Aorta (tissue), 5 donors: Measurements from ENCODE around the gene SHROOM1. TPM values are rescaled to one million over a fixed set of nuclear protein-coding genes. Genes with fewer than 3 reads are reported as not detected.

ENCODE experiments used
- ATAC-seq: fragments of 200-7000 bp; cut with Tn5 transposase; one replicate; pipeline ENCODE4 v1.9.1; 2022; ENCODE audit warnings: moderate library complexity; ENCODE audit not compliant: low FRiP score
- DNase-seq, 2 donors: peaks; one replicate each; pipeline ENCODE4 v3.0.0-alpha.2; 2020
- H3K27ac ChIP-seq, 2 donors: one replicate each; pipeline ENCODE4 v1.5.1; 2013; ENCODE audit warnings: low read length in 2 of 2, mild to moderate bottlenecking in 2 of 2, moderate library complexity in 2 of 2, control low read depth in 1 of 2, inconsistent platforms in 1 of 2, low read depth in 1 of 2
- H3K27me3 ChIP-seq, 2 donors: one replicate each; pipeline ENCODE4 v1.6.1; 2013; ENCODE audit warnings: control low read depth in 1 of 2, low read length in 1 of 2, mild to moderate bottlenecking in 1 of 2, moderate library complexity in 1 of 2; ENCODE audit not compliant: insufficient read depth in 2 of 2, control insufficient read depth in 1 of 2
- H3K36me3 ChIP-seq, 2 donors: one replicate each; pipeline ENCODE4 v1.6.1; 2013; ENCODE audit warnings: control low read depth in 1 of 2, low read length in 1 of 2, mild to moderate bottlenecking in 1 of 2; ENCODE audit not compliant: insufficient read depth in 2 of 2, control insufficient read depth in 1 of 2
- H3K4me1 ChIP-seq, 2 donors: one replicate each; pipeline ENCODE4 v1.6.1; 2013; ENCODE audit warnings: low read length in 2 of 2, control low read depth in 1 of 2, mild to moderate bottlenecking in 1 of 2, moderate library complexity in 1 of 2; ENCODE audit not compliant: insufficient read depth in 2 of 2, control insufficient read depth in 1 of 2
- H3K4me3 ChIP-seq, 2 donors: one replicate each; pipeline ENCODE4 v1.5.1; 2013; ENCODE audit warnings: low read length in 2 of 2, control low read depth in 1 of 2, mild to moderate bottlenecking in 1 of 2
- H3K9me3 ChIP-seq: one replicate; pipeline ENCODE4 v1.6.1; 2013; ENCODE audit warnings: mild to moderate bottlenecking, low read length; ENCODE audit not compliant: control insufficient read depth
- WGBS, 2 donors: extraction: QIAGEN DNeasy Blood & Tissue Kit; methylation state at CpG; one replicate each; pipeline ENCODE4 v1.1.7; 2013; 5-methylcytosine and 5-hydroxymethylcytosine counted together
- intact Hi-C, 2 donors: fragments of 100-400 bp; cut with DNase I; formaldehyde crosslinking; loops; one replicate each; pipeline versions ENCODE4 v1.14.2 to v1.15.0; 2022
- long read RNA-seq, 2 donors: library from polyadenylated mRNA; unstranded; transcript quantifications; one replicate each; pipeline ENCODE4 v2.0.0, GENCODE V29; 2020 to 2021
- polyA plus RNA-seq, 2 donors: library from polyadenylated mRNA; stranded (reverse); fragments of 200-250 nt; gene quantifications; one replicate each; pipeline ENCODE4 v1.2.3, GENCODE V29; 2013
- total RNA-seq, 2 donors: library from RNA; stranded (reverse); fragmentation: NEBNext Ultra II Directional; extraction: Animal tissue kit (Norgen Biotek cat#: 25700); gene quantifications; one replicate each; pipeline ENCODE4 v1.2.1, GENCODE V29; 2021
- donor health status: healthy with polysubstance abuse.
- donor health status: Bipolar disorder and iron deficiency.
- donor health status: DM: no; HTN: no; CAD: no.
- donor health status: DM: no; HTN: no; CAD: no.
- donor health status: DM: yes; HTN: yes; CAD: no.

SHROOM1 gene, protein sequence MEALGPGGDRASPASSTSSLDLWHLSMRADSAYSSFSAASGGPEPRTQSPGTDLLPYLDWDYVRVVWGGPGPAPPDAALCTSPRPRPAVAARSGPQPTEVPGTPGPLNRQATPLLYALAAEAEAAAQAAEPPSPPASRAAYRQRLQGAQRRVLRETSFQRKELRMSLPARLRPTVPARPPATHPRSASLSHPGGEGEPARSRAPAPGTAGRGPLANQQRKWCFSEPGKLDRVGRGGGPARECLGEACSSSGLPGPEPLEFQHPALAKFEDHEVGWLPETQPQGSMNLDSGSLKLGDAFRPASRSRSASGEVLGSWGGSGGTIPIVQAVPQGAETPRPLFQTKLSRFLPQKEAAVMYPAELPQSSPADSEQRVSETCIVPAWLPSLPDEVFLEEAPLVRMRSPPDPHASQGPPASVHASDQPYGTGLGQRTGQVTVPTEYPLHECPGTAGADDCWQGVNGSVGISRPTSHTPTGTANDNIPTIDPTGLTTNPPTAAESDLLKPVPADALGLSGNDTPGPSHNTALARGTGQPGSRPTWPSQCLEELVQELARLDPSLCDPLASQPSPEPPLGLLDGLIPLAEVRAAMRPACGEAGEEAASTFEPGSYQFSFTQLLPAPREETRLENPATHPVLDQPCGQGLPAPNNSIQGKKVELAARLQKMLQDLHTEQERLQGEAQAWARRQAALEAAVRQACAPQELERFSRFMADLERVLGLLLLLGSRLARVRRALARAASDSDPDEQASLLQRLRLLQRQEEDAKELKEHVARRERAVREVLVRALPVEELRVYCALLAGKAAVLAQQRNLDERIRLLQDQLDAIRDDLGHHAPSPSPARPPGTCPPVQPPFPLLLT
- total RNA-seq (10 to 100 TPM in 1 of 2 donors, 1 to 10 TPM in 1; 6.1 to 15.0 TPM), polyA plus RNA-seq (10 to 100 TPM in 1 of 2 donors, 1 to 10 TPM in 1; 1.4 to 11.7 TPM)
- long read RNA-seq, donor 1, partial matches to known transcripts, result 10 of 17 reads
- long read RNA-seq, donor 1, other reads (novel, unspliced or antisense), result 6 of 17 reads
- long read RNA-seq, donor 2, partial matches to known transcripts, result 9 of 18 reads
- long read RNA-seq, donor 2, other reads (novel, unspliced or antisense), result 6 of 18 reads

DNA sequence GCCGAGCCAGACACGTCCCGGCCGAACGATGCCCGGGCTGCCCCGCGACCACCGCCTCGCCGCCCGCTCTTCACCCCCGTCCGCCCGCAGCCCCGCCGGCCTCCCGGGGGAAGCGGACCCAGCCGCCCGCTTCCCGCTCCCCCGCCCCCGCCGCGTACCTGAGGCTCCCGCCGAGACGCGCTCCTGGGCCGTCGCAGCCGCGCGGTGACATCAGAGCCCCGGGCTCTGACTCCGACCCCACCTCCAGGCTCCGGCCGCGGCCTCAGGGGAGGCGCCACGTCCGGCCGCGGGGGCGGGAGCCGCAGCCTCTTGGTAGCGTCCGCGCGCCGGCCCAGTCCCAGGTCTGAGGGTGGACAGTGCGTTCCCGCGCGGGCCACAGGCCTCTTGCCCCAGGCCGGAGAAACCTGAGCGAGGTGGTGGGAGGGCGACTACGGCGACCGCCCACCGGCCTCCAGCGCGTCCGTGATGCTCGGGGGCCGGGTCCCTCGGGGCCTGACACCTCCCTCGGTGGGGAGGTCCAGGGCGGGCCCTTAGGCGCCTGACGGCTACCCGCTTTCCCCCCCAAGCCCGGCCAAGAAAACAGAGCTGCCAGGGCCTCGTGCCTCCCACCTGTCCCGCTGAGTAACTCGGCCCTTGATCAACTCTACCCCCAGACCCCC is at the start of gene SHROOM1:
Gene SHROOM1, minus strand, starts transcription at position 212 of the 659 bp plus-strand sequence. CDS start 4,507 bp downstream, outside the sequence.
- WGBS, 2 donors, result 4 to 5% methylated on average over 69 to 78 of the region's 78 CpGs
- intact Hi-C loops, result no loop called here
- H3K9me3 ChIP-seq, result no peaks in the 10 kb centered on the region
- no peaks in the 10 kb centered on the region for H3K4me1 ChIP-seq
- peak; percentile 80 for ATAC-seq
- no peaks in the 10 kb centered on the region for H3K27me3 ChIP-seq
- H3K4me3 ChIP-seq, result peak within 1 kb of the TSS; percentile 45 to 57
- DNase-seq, result peak; percentile 76 to 91
- H3K36me3 ChIP-seq, result no peaks in the 10 kb centered on the region
- no peak within 1 kb of the TSS for H3K27ac ChIP-seq

DNA sequence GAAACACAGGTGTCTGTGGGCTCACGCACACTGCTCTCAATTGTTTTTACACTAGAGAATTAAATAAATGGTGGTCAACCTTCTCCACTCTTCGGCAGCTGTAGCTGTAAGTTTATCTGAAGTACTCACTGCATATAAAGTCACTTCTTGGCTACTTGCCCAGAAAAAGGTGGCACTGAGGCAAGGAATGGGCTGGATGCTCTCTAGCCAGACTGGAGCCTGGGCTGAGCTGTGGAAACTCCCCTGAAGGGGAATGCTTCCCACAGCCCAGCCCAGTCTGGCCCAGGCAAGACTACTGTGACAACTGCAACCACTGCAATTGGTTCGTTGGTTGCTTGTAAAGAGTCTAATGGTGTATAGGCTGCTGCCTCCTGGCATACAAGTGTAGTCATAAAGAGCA is 47.5 kb upstream of the SHROOM1 start:
- ATAC-seq, result peak; percentile 57
- H3K4me1 ChIP-seq, result peaks cover 0 to 5% of the 10 kb centered on the region in 2 donors
- H3K4me3 ChIP-seq, result no peak overlapping the region
- H3K27me3 ChIP-seq, result no peaks in the 10 kb centered on the region
- WGBS, 2 donors, result 31 to 32% methylated on average over 3 of the region's 3 CpGs
- H3K27ac ChIP-seq, result no peak overlapping the region
- intact Hi-C loops, result no loop called here
- peak in 1 of 2 donors; percentile 59 for DNase-seq
- peaks cover 0 to 2% of the 10 kb centered on the region in 2 donors for H3K36me3 ChIP-seq
- H3K9me3 ChIP-seq, result no peaks in the 10 kb centered on the region

DNA sequence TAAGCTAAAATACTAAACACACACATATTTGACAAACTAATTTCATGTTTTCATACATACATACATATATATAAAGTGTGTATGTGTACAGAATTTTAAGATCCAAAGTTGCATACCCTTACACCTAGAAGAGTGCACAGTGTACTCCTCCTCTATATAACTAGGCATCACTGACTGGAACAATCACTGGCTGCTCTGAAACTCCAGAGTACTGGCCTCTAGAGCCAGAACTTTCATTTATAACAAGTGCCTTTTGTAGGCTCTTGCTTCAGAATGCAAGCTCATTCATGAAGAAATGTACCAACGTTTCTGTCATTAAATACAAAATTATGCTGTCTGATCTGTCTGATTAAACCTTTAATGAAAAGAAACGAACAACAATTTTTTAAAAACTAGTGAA is 47.0 kb upstream of the SHROOM1 start:
- Histone ChIP-seq H3K27ac (no peak overlapping the region), H3K9me3 (no peaks in the 10 kb centered on the region), H3K27me3 (no peaks in the 10 kb centered on the region), H3K4me1 (peaks cover 0 to 9% of the 10 kb centered on the region in 2 donors), H3K4me3 (no peak overlapping the region), H3K36me3 (peaks cover 0 to 2% of the 10 kb centered on the region in 2 donors)
- DNase-seq (no peak), ATAC-seq (no peak)
- 66 to 70% methylated on average over 2 of the region's 2 CpGs for WGBS, 2 donors
- intact Hi-C loops, result no loop called here

DNA sequence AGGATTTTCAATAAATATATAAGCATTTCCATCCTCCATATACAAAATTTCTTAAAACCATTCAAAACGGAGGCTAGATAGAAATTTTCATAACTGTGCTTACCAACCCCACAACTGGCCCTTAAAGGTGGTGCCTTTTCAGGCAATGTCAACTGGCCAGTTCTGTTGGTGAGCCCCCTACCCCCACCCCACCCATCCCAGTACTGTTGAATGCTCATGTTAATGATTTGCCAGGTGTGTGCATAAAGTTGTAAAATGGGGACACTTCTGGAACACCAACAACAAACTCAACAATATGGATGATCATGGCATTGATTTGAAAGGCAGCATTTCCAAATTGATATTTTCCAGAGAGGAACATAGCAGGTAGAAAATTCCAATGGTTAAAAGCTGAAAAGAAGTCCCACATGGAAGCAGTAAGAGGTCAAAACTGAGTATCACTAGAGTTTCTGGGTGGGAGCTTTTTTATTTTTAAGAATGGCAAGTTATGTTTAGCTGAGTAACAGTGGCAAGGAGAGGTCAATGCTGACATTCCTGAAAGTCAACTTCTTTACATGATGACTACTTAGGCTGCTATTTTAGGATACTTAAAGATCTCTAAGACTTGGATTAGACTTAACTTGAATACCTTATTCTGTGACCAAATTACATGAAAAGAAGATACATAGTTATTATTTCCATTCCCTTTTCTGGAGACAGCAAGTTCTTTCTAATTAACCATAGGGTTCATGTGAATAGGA is 45.7 kb upstream of the SHROOM1 start:
- no peaks in the 10 kb centered on the region for H3K27me3 ChIP-seq
- no peak overlapping the region for H3K27ac ChIP-seq
- WGBS, 2 donors, result 84 to 89% methylated on average over 1 of the region's 1 CpG
- no peak overlapping the region for H3K4me3 ChIP-seq
- H3K4me1 ChIP-seq, result peaks cover 0 to 9% of the 10 kb centered on the region in 2 donors
- no peak for DNase-seq
- intact Hi-C loops, result no loop called here
- H3K9me3 ChIP-seq, result no peaks in the 10 kb centered on the region
- H3K36me3 ChIP-seq, result peaks cover 0 to 4% of the 10 kb centered on the region in 2 donors
- ATAC-seq, result no peak

DNA sequence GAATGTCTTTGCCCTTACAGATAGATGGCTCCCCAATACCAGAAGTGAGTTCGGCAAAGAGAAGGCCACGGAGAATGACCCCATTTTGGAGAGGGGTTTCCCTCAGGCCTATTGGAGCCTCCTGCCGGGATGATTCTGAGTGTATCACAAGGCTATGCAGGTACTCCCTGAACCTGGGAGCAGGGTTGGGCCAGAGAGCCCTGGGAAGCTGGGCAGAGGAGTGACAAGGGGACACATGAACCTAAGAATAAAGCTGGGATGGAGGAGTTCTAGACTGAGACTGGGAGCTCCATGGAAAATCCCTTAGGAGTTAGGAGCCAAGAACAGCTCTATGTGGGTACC is 43.5 kb upstream of the SHROOM1 start:
- intact Hi-C loops, result no loop called here
- DNase-seq (no peak), ATAC-seq (no peak)
- WGBS, 2 donors, result 95 to 96% methylated on average over 3 of the region's 3 CpGs
- Histone ChIP-seq H3K36me3 (peaks cover 0 to 1% of the 10 kb centered on the region in 2 donors), H3K27ac (peak overlapping the region in 1 of 2 donors; percentile 8), H3K4me3 (no peak overlapping the region), H3K27me3 (no peaks in the 10 kb centered on the region), H3K9me3 (no peaks in the 10 kb centered on the region), H3K4me1 (peaks cover 0 to 9% of the 10 kb centered on the region in 2 donors)

DNA sequence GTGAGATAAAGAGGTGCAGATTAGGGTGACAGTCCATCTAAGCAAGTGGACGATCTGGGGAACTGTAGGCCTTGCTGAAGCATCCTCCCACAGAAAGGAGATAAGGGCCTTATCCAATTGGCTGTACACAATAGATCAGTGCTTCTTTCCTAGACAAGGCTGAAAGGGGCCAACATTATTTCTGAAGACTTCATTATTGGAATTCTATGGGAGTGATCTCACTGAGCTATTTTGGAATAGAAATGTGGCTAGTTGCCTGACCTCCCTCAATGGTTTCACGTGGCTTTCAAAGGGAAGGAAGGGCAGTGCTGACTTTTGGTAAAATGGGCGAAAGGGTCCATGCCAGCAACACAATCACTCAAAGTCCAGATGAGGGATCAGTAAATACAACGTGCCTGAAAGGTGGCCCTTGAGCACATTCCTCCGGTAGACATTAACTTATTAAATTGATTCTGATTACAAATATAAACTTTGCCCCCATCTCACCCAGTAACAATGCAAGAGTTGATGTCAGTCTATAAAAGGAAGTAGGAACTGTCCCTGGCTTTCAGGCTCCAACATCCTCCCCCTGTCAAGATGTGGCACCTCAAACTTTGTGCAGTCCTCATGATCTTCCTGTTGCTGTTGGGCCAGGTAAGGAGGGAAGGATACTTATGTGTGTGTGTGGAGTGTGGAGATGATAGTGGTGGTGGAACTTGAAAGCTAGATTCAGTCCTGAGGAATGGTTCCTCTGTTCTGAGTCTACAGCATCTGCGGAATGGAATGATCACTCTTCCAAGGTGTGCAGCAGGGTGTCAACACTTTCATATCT is 42.9 kb upstream of the SHROOM1 start, which contains the start of gene LEAP2:
Gene LEAP2, plus strand, starts transcription at position 550 of the 811 bp plus-strand sequence. Its CDS starts 27 bp downstream, at position 577.
- intact Hi-C loops, result no loop called here
- DNase-seq (no peak), ATAC-seq (no peak)
- 44 to 46% methylated on average over 6 of the region's 6 CpGs for WGBS, 2 donors
- H3K36me3 ChIP-seq, result peaks cover 0 to 1% of the 10 kb centered on the region in 2 donors
- no peak within 1 kb of the TSS for H3K4me3 ChIP-seq
- H3K4me1 ChIP-seq, result peaks cover 0 to 9% of the 10 kb centered on the region in 2 donors
- H3K27me3 ChIP-seq, result no peaks in the 10 kb centered on the region
- peak within 1 kb of the TSS in 1 of 2 donors; percentile 34 for H3K27ac ChIP-seq
- H3K9me3 ChIP-seq, result no peaks in the 10 kb centered on the region

DNA sequence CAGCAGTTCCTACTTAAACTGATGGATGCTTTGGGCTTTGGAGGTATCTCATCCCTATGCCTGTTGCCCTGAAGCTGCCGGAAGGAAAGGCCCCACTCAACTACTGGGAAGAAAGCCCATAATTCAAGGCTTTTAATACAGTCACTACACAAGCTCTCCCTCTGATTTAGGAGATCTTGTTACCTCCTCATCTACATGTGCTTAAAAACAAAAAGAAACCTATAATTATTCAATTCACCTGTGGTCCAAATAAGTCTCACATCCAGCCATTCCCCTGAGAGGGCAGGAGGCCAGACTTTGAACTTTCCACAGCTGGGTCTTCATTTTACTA is 42.3 kb upstream of the SHROOM1 start:
- 79 to 83% methylated on average over 1 of the region's 1 CpG for WGBS, 2 donors
- DNase-seq (no peak), ATAC-seq (no peak)
- intact Hi-C loops, result no loop called here
- Histone ChIP-seq H3K27me3 (no peaks in the 10 kb centered on the region), H3K4me1 (peaks cover 0 to 9% of the 10 kb centered on the region in 2 donors), H3K36me3 (peaks cover 0 to 1% of the 10 kb centered on the region in 2 donors), H3K27ac (peak overlapping the region in 1 of 2 donors; percentile 34), H3K9me3 (no peaks in the 10 kb centered on the region), H3K4me3 (no peak overlapping the region)
